GM12878 (cell line): ENCODE measurements around the gene DHX40. TPM values are rescaled to one million over a fixed set of nuclear protein-coding genes. Genes with fewer than 3 reads are reported as not detected.

ENCODE experiments used
- ASH2L ChIP-seq: fragments of 300-600, 200-600 bp; sonication (generic); IDR thresholded peaks from 2 replicates; pipeline ENCODE4 v1.6.1; 2017; ENCODE audit warnings: low read depth, mild to moderate bottlenecking, borderline replicate concordance
- ATF7 ChIP-seq: fragments of 450-650 bp; IDR thresholded peaks from 2 replicates; pipeline ENCODE4 v1.6.1; 2016; ENCODE audit warnings: low read depth, mild to moderate bottlenecking
- PML ChIP-seq: IDR thresholded peaks from 2 replicates; pipeline ENCODE4 v1.6.1; 2012; ENCODE audit warnings: low read length, inconsistent platforms
- RCOR1 ChIP-seq: conservative IDR thresholded peaks from 2 replicates; pipeline ENCODE4 v1.6.1; 2012; ENCODE audit warnings: low read depth, low read length, improper control_type of control experiment
- SRF ChIP-seq, 2 experiments: IDR thresholded peaks; 2 replicates each; pipeline ENCODE4 v1.6.1; 2011; ENCODE audit warnings: low read depth in 2 of 2, low read length in 2 of 2, mild to moderate bottlenecking in 1 of 2, moderate library complexity in 1 of 2
- ZZZ3 ChIP-seq: IDR thresholded peaks from 2 replicates; pipeline ENCODE4 v1.6.1; 2011; ENCODE audit warnings: low read depth; ENCODE audit not compliant: control insufficient read depth, insufficient read length
- polyA plus RNA-seq, 11 experiments: library from polyadenylated mRNA; depleted of rRNA in 4 of 11; unstranded in 6 of 11; stranded (reverse) in 5 of 11; fragments of >200 nt; fragmentation: Nextera tagmentation in 4 of 11; fragmentation: Illumina TruSeq in 1 of 11; extraction: Ambion mirVana in 4 of 11; extraction: Trizol in 1 of 11; gene quantifications; 1 replicate in 1 of 11; 2 replicates in 10 of 11; pipeline versions ENCODE4 v1.2.1 to v1.2.3, GENCODE V29; 2011 to 2016; ENCODE audit warnings: inconsistent platforms in 2 of 11, missing spikeins in 2 of 11, low read depth in 1 of 11
- total RNA-seq, 4 experiments: library from RNA; depleted of rRNA in 3 of 4; stranded (reverse); fragments of >200 nt in 3 of 4; fragmentation: Illumina TruSeq in 1 of 4; extraction: Trizol in 1 of 4; gene quantifications; 2 replicates each; pipeline versions ENCODE4 v1.2.1 to v1.2.3, GENCODE V29; 2013 to 2021
- TF ChIP-seq, protein P1 (sequence below): fragments of 450-650 bp; IDR thresholded peaks from 2 replicates; pipeline ENCODE4 v1.6.1; 2018; ENCODE audit warnings: borderline replicate concordance, mild to moderate bottlenecking; ENCODE audit not compliant: partially characterized antibody
- TF ChIP-seq, protein P2 (sequence below): fragments of 450-650 bp; IDR thresholded peaks from 2 replicates; pipeline ENCODE4 v1.6.1; 2017; ENCODE audit warnings: mild to moderate bottlenecking
- TF ChIP-seq, protein P3 (sequence below): IDR thresholded peaks from 2 replicates; pipeline ENCODE4 v1.6.1; 2012; ENCODE audit warnings: low read depth, low read length, improper control_type of control experiment

The DHX40 gene
- total and polyA plus RNA-seq, 10 of the 15 experiments (the other 5 are each of a cell fraction or from before 2014, with no cell fraction given): 4.8 to 29.2 (median 12.0) TPM

DNA sequence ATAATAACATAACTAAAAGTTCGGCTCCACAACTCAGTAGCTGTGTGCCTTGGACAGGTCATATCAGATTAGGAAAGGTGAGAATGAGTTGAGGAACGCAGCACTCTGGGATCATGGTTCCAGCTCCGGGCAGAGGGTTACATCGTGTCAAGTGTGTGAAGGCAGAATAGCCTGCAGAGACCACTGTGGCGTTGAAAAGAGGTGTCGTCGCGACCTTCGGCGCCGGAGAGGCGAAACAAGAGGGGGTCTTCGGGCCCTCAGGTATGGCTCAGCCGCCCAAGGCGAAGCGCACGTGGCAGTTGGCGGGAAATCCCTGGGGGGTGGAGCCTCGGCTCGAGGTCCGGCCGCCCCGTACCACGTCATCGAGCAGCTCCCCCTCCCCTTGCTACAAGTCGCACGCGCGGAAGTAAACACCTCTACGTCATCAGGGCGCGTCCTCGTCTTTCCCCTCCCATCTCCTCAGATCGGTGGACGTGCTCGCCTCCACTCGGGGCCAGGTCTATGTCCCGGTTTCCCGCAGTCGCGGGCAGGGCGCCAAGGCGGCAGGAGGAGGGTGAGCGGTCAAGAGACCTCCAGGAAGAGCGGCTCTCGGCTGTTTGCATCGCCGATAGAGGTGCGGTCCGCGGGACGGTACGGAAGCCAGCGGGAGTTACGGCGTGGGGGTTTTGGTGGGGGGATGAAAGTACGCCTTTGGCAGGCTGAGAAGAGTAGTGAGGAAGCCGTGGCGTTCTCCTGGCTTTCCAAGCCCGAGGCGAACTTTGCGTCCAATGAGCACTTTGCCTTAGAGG, at the start of gene DHX40 (continued):
- TF ChIP-seq, protein P1, sequence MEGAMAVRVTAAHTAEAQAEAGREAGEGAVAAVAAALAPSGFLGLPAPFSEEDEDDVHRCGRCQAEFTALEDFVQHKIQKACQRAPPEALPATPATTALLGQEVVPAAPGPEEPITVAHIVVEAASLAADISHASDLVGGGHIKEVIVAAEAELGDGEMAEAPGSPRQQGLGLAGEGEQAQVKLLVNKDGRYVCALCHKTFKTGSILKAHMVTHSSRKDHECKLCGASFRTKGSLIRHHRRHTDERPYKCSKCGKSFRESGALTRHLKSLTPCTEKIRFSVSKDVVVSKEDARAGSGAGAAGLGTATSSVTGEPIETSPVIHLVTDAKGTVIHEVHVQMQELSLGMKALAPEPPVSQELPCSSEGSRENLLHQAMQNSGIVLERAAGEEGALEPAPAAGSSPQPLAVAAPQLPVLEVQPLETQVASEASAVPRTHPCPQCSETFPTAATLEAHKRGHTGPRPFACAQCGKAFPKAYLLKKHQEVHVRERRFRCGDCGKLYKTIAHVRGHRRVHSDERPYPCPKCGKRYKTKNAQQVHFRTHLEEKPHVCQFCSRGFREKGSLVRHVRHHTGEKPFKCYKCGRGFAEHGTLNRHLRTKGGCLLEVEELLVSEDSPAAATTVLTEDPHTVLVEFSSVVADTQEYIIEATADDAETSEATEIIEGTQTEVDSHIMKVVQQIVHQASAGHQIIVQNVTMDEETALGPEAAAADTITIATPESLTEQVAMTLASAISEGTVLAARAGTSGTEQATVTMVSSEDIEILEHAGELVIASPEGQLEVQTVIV: peak; percentile 64
- TF ChIP-seq, protein P2, sequence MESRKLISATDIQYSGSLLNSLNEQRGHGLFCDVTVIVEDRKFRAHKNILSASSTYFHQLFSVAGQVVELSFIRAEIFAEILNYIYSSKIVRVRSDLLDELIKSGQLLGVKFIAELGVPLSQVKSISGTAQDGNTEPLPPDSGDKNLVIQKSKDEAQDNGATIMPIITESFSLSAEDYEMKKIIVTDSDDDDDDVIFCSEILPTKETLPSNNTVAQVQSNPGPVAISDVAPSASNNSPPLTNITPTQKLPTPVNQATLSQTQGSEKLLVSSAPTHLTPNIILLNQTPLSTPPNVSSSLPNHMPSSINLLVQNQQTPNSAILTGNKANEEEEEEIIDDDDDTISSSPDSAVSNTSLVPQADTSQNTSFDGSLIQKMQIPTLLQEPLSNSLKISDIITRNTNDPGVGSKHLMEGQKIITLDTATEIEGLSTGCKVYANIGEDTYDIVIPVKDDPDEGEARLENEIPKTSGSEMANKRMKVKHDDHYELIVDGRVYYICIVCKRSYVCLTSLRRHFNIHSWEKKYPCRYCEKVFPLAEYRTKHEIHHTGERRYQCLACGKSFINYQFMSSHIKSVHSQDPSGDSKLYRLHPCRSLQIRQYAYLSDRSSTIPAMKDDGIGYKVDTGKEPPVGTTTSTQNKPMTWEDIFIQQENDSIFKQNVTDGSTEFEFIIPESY: peak; percentile 84
- TF ChIP-seq SRF (IDR thresholded peaks at IDR 0.05; ENCODE audit: low read depth in 2 of 2, low read length in 2 of 2) (peak in 1 of 2 experiments; percentile 90; a peak in 3 of 4 replicates), ZZZ3 (no peak), RCOR1 (0 out of 2 replicates have a peak, but pooled peaks have one; percentile 49), PML (no peak), ASH2L (peak; percentile 94), ATF7 (peak; percentile 90)
- TF ChIP-seq, protein P3, sequence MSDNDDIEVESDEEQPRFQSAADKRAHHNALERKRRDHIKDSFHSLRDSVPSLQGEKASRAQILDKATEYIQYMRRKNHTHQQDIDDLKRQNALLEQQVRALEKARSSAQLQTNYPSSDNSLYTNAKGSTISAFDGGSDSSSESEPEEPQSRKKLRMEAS: peak; percentile 100
